Activated effector memory CD4-positive, alpha-beta T cell treated with Interleukin-2 at 50 U/mL for 16 hours (primary cell): ENCODE measurements around the gene THBS3.
A peak's percentile ranks its signal among the peaks of the same experiment; 100 is the strongest.
"Not testable (repeated sequence)": the region's sequence is repeated elsewhere in the genome, so short reads cannot be mapped to it uniquely, and the experiment has no call there.

Source experiments
- DNase-seq: peaks from one replicate; pipeline ENCODE4 v3.0.0-alpha.2; 2020

The THBS3 gene

GRCh38 chr1:155207806-155208540 is at the start of gene THBS3:
Gene THBS3 (minus strand): TSS chr1:155207897. CDS start chr1:155207876, 21 bp downstream.
- no peak for DNase-seq

- no peak for DNase-seq
Observed at GRCh38 chr1:155256058-155256852, 48.6 kb upstream of the THBS3 start.

DNA sequence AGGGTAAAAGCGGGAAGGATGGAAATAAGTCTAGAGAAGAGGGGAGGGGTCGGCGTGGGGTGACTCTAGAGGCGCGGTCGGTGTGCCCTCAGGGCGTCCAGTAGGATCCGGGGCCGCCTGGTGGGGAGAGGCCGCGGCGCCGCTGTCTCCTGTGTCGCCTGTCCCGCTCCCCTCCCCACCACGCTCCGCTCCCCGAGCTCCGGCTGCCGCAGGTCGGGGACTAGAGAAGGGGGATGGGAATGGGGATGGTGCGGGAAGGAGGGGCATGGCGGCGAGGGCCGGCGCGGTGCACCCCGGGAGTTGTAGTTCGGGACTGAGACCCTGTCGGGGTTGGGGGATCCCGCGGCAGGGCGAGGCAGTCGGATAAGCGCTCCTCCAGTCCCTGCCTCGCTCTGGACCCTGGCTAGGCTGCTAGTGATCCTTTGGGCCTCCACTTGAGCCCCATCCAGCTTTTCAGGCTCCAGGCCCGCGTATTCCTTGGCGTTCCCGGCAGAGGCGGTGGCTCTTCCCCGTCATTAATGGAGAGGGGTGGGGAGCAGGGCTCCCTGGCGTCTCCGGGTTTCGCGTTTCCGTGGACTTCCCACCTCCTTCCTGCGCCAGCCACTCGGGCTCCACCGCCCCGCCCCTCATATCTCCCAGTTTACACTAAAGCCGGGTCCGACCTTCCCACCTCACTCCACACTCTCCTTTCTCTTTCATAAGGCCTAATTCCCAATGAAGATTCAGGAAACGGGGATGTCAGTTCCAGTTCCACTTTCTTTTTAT is 47.7 kb upstream of the THBS3 start, which contains the start of gene ENTREP3:
TSS of gene ENTREP3 (minus strand) at position 241 of the 765 bp plus-strand sequence. CDS start 606 bp downstream, outside the sequence.
- peak; percentile 50 for DNase-seq

DNA sequence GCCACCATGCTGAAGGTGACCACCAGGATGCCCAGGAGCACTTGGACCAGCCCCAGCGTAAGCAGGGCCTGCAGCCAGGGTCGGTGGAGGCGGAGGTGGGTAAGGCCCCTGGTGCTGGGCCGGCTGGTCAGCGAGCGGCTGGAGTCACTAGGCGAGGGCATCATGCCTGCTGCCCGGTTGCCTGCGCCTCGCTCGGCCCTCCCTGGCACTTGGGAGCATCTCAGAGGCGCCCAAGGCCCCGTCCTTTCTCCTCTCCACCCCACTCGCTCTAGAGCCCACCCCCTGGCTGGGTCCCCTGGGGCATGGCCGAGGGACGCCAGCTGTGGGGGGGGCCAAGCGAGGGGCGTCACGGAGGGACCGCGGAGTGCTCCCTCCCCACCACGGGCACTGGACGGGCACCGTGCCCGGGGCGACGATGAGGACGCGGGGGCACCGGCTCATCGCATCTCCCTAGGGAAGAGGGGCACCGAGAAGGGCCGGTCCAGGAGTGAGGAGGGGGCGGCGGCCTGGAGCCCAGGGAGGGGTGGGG is 47.1 kb upstream of the THBS3 start:
- DNase-seq: no peak

GRCh38 chr1:155254228-155254713 is 46.6 kb upstream of the THBS3 start:
- DNase-seq: no peak

DNA sequence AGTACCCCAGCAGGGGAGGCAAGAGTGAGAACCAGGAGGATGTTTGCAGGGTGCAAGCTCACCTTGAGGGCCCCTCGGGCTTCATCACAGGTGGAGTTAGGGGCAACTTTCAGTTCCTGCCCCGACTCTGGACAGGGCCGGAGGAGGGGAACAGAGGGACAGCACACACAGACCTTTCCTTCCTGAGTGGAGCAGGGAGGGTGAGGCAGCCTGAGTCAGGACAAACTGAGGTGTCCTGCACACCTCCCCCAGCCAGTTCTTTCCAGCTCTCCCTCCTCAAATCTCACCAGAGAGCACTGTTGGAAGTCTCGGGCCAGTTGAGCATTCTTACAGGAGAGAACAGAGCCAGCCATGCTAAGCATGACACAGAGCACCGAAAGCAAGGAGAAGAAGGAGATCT is 46.1 kb upstream of the THBS3 start:
- DNase-seq: no peak

DNA sequence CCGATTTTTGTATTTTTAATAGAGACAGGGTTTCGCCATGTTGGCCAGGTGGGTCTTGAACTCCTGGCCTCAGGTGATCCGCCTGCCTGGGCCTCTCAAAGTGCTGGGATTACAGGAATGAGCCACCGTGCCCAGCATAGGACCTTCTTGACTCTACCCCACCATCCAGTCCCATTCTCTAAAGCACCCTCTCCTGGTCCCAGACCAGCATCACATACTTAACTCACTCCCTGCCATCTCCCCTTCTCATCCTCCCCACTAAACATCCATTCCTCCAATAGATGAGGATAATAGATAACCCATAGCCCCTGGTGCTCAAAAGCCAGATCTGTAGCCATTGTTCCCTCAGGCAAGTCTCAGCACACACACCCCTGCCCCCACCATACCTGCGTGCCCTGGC is 45.5 kb upstream of the THBS3 start:
- no peak for DNase-seq

GRCh38 chr1:155251566-155251965 is 43.9 kb upstream of the THBS3 start:
- DNase-seq: no peak

DNA sequence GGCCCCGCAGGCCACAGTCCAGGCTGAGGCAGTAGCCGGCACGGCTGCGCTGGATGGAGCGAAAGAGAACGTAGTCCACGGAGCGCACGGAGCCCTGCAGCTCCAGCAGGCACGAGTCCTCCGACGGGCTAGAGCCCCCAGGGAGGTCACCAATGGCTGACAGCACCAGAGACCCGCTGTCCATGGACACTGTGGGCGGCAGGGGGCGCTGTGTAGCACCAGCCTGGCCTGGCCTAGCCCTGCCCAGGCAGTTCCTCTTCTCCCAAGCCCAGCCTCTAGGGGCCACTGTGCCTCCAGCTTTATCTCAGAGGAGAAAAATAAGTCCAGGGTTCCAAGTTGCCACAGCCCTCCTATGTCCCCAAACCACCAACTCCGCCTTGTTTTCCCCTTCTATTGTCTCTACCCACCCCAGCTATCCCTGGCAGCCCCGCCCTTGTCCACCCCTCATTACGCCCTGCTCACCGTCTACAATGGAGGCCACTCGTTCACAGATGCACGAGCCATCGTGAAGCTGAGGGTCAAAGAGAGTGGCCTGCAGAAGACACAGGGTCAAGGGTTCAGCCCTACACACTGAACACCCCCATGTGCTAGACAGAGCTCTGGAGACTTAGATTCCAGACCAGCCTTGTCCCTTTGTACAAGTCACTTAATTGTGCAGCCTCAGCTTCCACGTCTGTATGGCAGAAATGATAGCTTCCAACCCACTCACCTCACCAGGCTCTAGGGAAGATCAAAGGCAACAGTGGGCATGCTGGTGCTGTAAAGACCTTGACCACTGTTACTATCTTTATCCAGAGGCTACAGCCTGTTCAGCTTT is 43.1 kb upstream of the THBS3 start:
- peak; percentile 89 for DNase-seq

GRCh38 chr1:155250246-155250632 is 42.5 kb upstream of the THBS3 start:
- no peak for DNase-seq

- DNase-seq: no peak
Observed at GRCh38 chr1:155247667-155248553, 40.2 kb upstream of the THBS3 start.

DNA sequence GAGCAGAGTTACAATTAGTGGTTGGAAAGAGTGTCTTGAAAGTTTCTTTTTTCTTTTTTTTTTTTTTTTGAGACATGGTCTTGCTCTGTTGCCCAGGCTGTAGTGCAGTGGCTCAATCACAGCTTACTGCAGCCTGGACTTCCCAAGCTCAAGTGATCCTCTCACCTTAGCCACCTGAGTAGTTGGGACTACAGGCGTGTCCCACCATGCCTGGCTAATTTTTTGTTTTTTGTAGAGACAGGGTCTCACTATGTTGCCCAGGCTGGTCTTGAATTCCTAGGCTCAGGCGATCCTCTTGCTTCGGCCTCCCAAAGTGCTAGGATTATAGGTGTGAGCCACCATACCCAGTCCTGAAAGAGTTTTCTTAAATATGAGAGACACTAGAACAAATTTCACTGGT is 39.1 kb upstream of the THBS3 start:
- not testable (repeated sequence) for DNase-seq

GRCh38 chr1:155245163-155245524 is 37.4 kb upstream of the THBS3 start:
- no peak for DNase-seq

- peak; percentile 92 for DNase-seq
Observed at GRCh38 chr1:155244368-155245162, 36.9 kb upstream of the THBS3 start.

- DNase-seq: no peak
Observed at GRCh38 chr1:155242805-155243358, 35.2 kb upstream of the THBS3 start.

GRCh38 chr1:155241841-155242264 is 34.2 kb upstream of the THBS3 start:
- DNase-seq: no peak

DNA sequence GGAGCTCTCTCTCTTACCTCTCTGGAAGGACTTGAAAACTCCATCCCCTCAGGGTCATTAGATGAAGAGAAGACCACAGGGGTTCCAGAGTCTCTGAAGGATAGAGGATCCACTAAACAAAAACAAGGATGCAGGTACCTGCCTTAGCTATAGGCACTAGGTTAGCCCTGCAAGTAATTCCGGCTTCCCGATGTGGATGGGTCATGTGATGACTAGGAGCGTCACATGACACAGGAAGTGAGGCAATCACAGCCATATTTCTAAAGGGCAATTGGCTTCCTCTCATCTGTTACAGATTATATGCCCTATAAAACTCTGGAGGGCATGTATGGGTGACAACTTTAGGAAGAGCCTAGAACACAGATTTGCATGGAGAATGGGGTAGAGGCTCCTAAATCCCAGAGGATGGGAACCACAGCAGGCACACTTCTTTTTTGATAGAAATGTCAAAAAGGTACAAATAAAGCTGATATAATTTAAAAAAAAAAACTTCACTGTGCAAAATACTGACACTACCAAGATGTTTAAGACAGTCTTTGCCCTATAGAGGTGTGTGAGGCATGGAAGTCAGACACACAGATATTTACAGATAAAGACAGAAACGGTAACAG is 33.5 kb upstream of the THBS3 start:
- DNase-seq: peak; percentile 41

DNA sequence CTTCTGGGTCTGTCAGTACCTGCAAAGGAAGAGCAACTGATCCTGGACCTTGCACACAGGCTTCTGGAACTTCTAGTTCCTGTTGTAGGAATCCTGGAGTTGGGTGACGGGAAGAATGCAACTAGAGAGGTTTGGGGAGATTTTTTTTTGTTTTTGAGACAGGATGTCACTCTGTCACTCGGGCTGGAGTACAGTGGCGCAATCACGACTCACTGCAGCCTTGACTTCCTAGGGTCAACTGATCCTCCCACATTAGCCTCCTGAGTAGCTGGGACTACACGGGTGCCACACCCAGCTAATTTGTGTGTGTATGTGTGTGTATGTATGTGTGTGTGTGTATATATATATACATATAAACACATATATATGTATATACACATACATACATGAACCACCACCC is 28.8 kb upstream of the THBS3 start:
- no peak for DNase-seq

GRCh38 chr1:155235375-155235774 is 27.7 kb upstream of the THBS3 start:
- DNase-seq: not testable (repeated sequence)
